HCT116 (cell line): ENCODE measurements around the gene CXCR1. TPM values are rescaled to one million over a fixed set of nuclear protein-coding genes. Genes with fewer than 3 reads are reported as not detected.

ENCODE experiments used
- ATAC-seq: fragments of 200-7000 bp; cut with Tn5 transposase; 2 replicates; pipeline ENCODE4 v1.9.1; 2020; ENCODE audit warnings: mild to moderate bottlenecking, moderate library complexity
- BruUV-seq: library from RNA; stranded (reverse); fragments of 400-500 nt; replicated peaks from 2 replicates; lab custom pipeline; 2021; lab: Mats Ljungman, UMichigan
- CTCF ChIA-PET: fragments of 300-600 bp; sonication (Branson Sonifier 250); formaldehyde crosslinking; loops from one replicate; lab custom pipeline; 2021; ENCODE audit warnings: antibody characterized with exemption; lab: Charles Lee
- POLR2A ChIA-PET: fragments of 300-600, 350-600 bp; sonication (Branson Sonifier 250); formaldehyde crosslinking; loops from one replicate; lab custom pipeline; 2021; ENCODE audit warnings: antibody characterized with exemption; lab: Charles Lee
- RAD21 ChIA-PET, 2 experiments: fragments of 300-600 bp; sonication (Branson Sonifier 250); formaldehyde crosslinking; loops; one replicate each; lab custom pipeline; 2023; ENCODE audit warnings: low total read pairs in 2 of 2; ENCODE audit not compliant: uncharacterized antibody in 2 of 2, unreplicated experiment in 2 of 2, low non-redundant PET in 1 of 2; lab: Charles Lee
- DNase-seq: peaks from one replicate; pipeline ENCODE4 v3.0.0-alpha.2; 2010; ENCODE audit warnings: low read depth, low spot score
- H2AFZ ChIP-seq: fragments of 200-600 bp; shearing (Covaris generic), sonication (generic); 2 replicates; pipeline ENCODE4 v1.6.1; 2017; ENCODE audit warnings: low read depth, mixed run types, mixed read lengths, antibody characterized with exemption, low read length; ENCODE audit not compliant: poor library complexity, severe bottlenecking
- H3K27ac ChIP-seq: 2 replicates; pipeline ENCODE4 v1.5.1; 2012; ENCODE audit warnings: low read depth, low read length
- H3K27me3 ChIP-seq: fragments of 200-600 bp; sonication (generic); 2 replicates; pipeline ENCODE4 v1.6.1; 2016; ENCODE audit warnings: mixed run types, low read length, mixed read lengths; ENCODE audit not compliant: insufficient read depth
- H3K36me3 ChIP-seq, 2 experiments: fragments of 200-500 bp in 1 of 2; fragments of 200-600 bp in 1 of 2; sonication (Bioruptor generic) in 1 of 2; sonication (generic) in 1 of 2; 2 replicates each; pipeline versions ENCODE4 v1.5.1 to v1.6.1; 2014 to 2016; ENCODE audit warnings: low read length in 2 of 2, inconsistent platforms in 1 of 2, mixed read lengths in 1 of 2, mixed run types in 1 of 2; ENCODE audit not compliant: insufficient read depth in 2 of 2, control insufficient read depth in 1 of 2
- H3K4me1 ChIP-seq, 2 experiments: fragments of 200-600 bp in 1 of 2; sonication (generic) in 1 of 2; 2 replicates each; pipeline versions ENCODE4 v1.5.1 to v1.6.1; 2012 to 2017; ENCODE audit warnings: low read length in 2 of 2, inconsistent platforms in 1 of 2, mild to moderate bottlenecking in 1 of 2, mixed read lengths in 1 of 2, mixed run types in 1 of 2, moderate library complexity in 1 of 2; ENCODE audit not compliant: insufficient read depth in 2 of 2, control insufficient read depth in 1 of 2
- H3K4me2 ChIP-seq: fragments of 200-600 bp; sonication (generic); 2 replicates; pipeline ENCODE4 v1.6.1; 2017; ENCODE audit warnings: mixed run types, low read length, mixed read lengths
- H3K4me3 ChIP-seq, 2 experiments: fragments of 200-600 bp in 1 of 2; sonication (generic) in 1 of 2; replicated peaks in 1 of 2; 2 replicates each; pipeline ENCODE4 v1.5.1; 2011 to 2016; ENCODE audit warnings: low read length in 2 of 2, control low read depth in 1 of 2, low read depth in 1 of 2, mild to moderate bottlenecking in 1 of 2, mixed read lengths in 1 of 2, mixed run types in 1 of 2
- H3K79me2 ChIP-seq: fragments of 200-600 bp; sonication (generic); 2 replicates; pipeline ENCODE4 v1.6.1; 2017; ENCODE audit warnings: mild to moderate bottlenecking, mixed run types, low read length, moderate library complexity, mixed read lengths; ENCODE audit not compliant: insufficient read depth
- H3K9ac ChIP-seq: fragments of 200-600 bp; sonication (generic); 2 replicates; pipeline ENCODE4 v1.6.1; 2016; ENCODE audit warnings: low read length, mixed read lengths
- H3K9me2 ChIP-seq: fragments of 200-600 bp; sonication (generic), shearing (Covaris generic); 2 replicates; pipeline ENCODE4 v1.6.1; 2017; ENCODE audit warnings: mixed run types, mild to moderate bottlenecking, moderate library complexity; ENCODE audit not compliant: insufficient read depth
- H3K9me3 ChIP-seq, 2 experiments: fragments of 200-500 bp in 1 of 2; fragments of 200-600 bp in 1 of 2; sonication (Bioruptor generic) in 1 of 2; sonication (generic) in 1 of 2; 2 replicates each; pipeline ENCODE4 v1.6.1; 2014 to 2017; ENCODE audit warnings: low read length in 2 of 2, mixed read lengths in 2 of 2, inconsistent platforms in 1 of 2, low read depth in 1 of 2, mild to moderate bottlenecking in 1 of 2, mixed run types in 1 of 2, moderate library complexity in 1 of 2; ENCODE audit not compliant: control insufficient read depth in 1 of 2, insufficient read depth in 1 of 2
- H4K20me1 ChIP-seq: fragments of 200-600 bp; sonication (generic), shearing (Covaris generic); 2 replicates; pipeline ENCODE4 v1.6.1; 2017; ENCODE audit warnings: mixed run types, mild to moderate bottlenecking, moderate library complexity; ENCODE audit not compliant: insufficient read depth
- ATF3 ChIP-seq: IDR thresholded peaks from 2 replicates; pipeline ENCODE4 v1.6.1; 2012
- CBX3 ChIP-seq: IDR thresholded peaks from 2 replicates; pipeline ENCODE4 v1.6.1; 2012; ENCODE audit warnings: low read depth
- EGR1 ChIP-seq: IDR thresholded peaks from 2 replicates; pipeline ENCODE4 v1.6.1; 2012; ENCODE audit warnings: low read depth
- ELF1 ChIP-seq: IDR thresholded peaks from 2 replicates; pipeline ENCODE4 v1.6.1; 2012; ENCODE audit warnings: low read depth, borderline replicate concordance
- EZH2 ChIP-seq: fragments of 200-600 bp; sonication (generic); IDR thresholded peaks from 2 replicates; pipeline ENCODE4 v1.6.1; 2017; ENCODE audit warnings: antibody characterized with exemption, mixed run types
- EZH2phosphoT487 ChIP-seq: fragments of 200-600 bp; IDR thresholded peaks from 2 replicates; pipeline ENCODE4 v1.6.1; 2018; ENCODE audit warnings: antibody characterized with exemption, borderline replicate concordance
- FOSL1 ChIP-seq: IDR thresholded peaks from 2 replicates; pipeline ENCODE4 v1.6.1; 2012; ENCODE audit warnings: low read depth
- POLR2A ChIP-seq: IDR thresholded peaks from 2 replicates; pipeline ENCODE4 v1.7.0; 2011; ENCODE audit warnings: borderline replicate concordance; ENCODE audit not compliant: insufficient read depth, insufficient read length; ENCODE audit errors: extremely low read depth
- RAD21 ChIP-seq: IDR thresholded peaks from 2 replicates; pipeline ENCODE4 v1.6.1; 2012; ENCODE audit warnings: low read depth, mild to moderate bottlenecking
- SIN3A ChIP-seq: IDR thresholded peaks from 2 replicates; pipeline ENCODE4 v1.6.1; 2012; ENCODE audit warnings: low read depth
- SP1 ChIP-seq: IDR thresholded peaks from 2 replicates; pipeline ENCODE4 v1.6.1; 2012; ENCODE audit warnings: low read depth
- SRF ChIP-seq: IDR thresholded peaks from 2 replicates; pipeline ENCODE4 v1.6.1; 2012; ENCODE audit warnings: low read depth
- YY1 ChIP-seq: IDR thresholded peaks from 2 replicates; pipeline ENCODE4 v1.6.1; 2011; ENCODE audit warnings: low read length, low read depth, moderate library complexity, mild to moderate bottlenecking; ENCODE audit not compliant: insufficient replicate concordance; ENCODE audit errors: extremely low read depth
- ZNF274 ChIP-seq: fragments of 200-500 bp; sonication (Bioruptor generic); IDR thresholded peaks from 2 replicates; pipeline ENCODE4 v1.6.1; 2014; ENCODE audit warnings: mild to moderate bottlenecking, low read depth, low read length, inconsistent platforms
- intact Hi-C: fragments of 100-400 bp; cut with micrococcal nuclease; formaldehyde crosslinking; loops from 2 replicates; pipeline ENCODE4 v1.10.0; 2022
- total RNA-seq: library from RNA; stranded (reverse); gene quantifications from one replicate; pipeline ENCODE4 v1.2.1, GENCODE V29; 2021; ENCODE audit not compliant: unreplicated experiment
- TF ChIP-seq, protein P1 (sequence below), 3 experiments: fragments of 200-600 bp in 1 of 3; sonication (generic) in 1 of 3; IDR thresholded peaks in 2 of 3; conservative IDR thresholded peaks in 1 of 3; 2 replicates each; pipeline ENCODE4 v1.5.1; 2012 to 2017; ENCODE audit warnings: low read depth in 2 of 3, low read length in 2 of 3, antibody characterized with exemption in 1 of 3, borderline replicate concordance in 1 of 3, control low read depth in 1 of 3, mild to moderate bottlenecking in 1 of 3, mixed read lengths in 1 of 3, mixed run types in 1 of 3, moderate library complexity in 1 of 3; ENCODE audit not compliant: insufficient read depth in 1 of 3
- TF ChIP-seq, protein P2 (sequence below): IDR thresholded peaks from 2 replicates; pipeline ENCODE4 v1.6.1; 2012; ENCODE audit warnings: low read depth

CXCR1 gene
- total RNA-seq, 1 experiment from 2014 or later, result not detected

- H2AFZ ChIP-seq, result no peak overlapping the region
- DNase-seq (no peak), ATAC-seq (no peak)
- CTCF ChIA-PET, result no interaction called here
- BruUV-seq, result no TSS peak
- intact Hi-C loops, result loop anchor here (5.0 kb wide), 2 partner anchors 69 to 84 kb away; partner anchors contain the start of genes AAMP and PNKD
- H3K4me3 ChIP-seq, result no peak overlapping the region
- H3K4me2 ChIP-seq, result no peak overlapping the region
- H4K20me1 ChIP-seq, result no peaks in the 10 kb centered on the region
- peaks cover 0 to 8% of the 10 kb centered on the region in 2 experiments; a peak in 2 of 4 replicates for H3K4me1 ChIP-seq
- no peaks in the 10 kb centered on the region for H3K27me3 ChIP-seq
- no peaks in the 10 kb centered on the region for H3K36me3 ChIP-seq
- H3K79me2 ChIP-seq, result no peaks in the 10 kb centered on the region
- POLR2A ChIA-PET, result no interaction called here
- H3K9me3 ChIP-seq, result no peaks in the 10 kb centered on the region
- RAD21 ChIA-PET, result no interaction called here
- no peaks in the 10 kb centered on the region for H3K9me2 ChIP-seq
- no peak overlapping the region for H3K9ac ChIP-seq
- no peak overlapping the region for H3K27ac ChIP-seq
- TF ChIP-seq POLR2A (no peak), FOSL1 (no peak), ZNF274 (no peak), YY1 (no peak), RAD21 (no peak), SRF (no peak), ATF3 (no peak), ELF1 (no peak), EGR1 (no peak), EZH2phosphoT487 (no peak), EZH2 (no peak), SP1 (no peak), CBX3 (no peak), SIN3A (no peak)
- TF ChIP-seq, protein P1, sequence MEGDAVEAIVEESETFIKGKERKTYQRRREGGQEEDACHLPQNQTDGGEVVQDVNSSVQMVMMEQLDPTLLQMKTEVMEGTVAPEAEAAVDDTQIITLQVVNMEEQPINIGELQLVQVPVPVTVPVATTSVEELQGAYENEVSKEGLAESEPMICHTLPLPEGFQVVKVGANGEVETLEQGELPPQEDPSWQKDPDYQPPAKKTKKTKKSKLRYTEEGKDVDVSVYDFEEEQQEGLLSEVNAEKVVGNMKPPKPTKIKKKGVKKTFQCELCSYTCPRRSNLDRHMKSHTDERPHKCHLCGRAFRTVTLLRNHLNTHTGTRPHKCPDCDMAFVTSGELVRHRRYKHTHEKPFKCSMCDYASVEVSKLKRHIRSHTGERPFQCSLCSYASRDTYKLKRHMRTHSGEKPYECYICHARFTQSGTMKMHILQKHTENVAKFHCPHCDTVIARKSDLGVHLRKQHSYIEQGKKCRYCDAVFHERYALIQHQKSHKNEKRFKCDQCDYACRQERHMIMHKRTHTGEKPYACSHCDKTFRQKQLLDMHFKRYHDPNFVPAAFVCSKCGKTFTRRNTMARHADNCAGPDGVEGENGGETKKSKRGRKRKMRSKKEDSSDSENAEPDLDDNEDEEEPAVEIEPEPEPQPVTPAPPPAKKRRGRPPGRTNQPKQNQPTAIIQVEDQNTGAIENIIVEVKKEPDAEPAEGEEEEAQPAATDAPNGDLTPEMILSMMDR (IDR thresholded peaks at IDR 0.05 in 2 of 3, conservative IDR thresholded peaks at IDR 0.05 in 1 of 3; ENCODE audit: borderline replicate concordance in 1 of 3, insufficient read depth in 1 of 3, low read depth in 2 of 3, low read length in 2 of 3), result no peak
- TF ChIP-seq, protein P2, sequence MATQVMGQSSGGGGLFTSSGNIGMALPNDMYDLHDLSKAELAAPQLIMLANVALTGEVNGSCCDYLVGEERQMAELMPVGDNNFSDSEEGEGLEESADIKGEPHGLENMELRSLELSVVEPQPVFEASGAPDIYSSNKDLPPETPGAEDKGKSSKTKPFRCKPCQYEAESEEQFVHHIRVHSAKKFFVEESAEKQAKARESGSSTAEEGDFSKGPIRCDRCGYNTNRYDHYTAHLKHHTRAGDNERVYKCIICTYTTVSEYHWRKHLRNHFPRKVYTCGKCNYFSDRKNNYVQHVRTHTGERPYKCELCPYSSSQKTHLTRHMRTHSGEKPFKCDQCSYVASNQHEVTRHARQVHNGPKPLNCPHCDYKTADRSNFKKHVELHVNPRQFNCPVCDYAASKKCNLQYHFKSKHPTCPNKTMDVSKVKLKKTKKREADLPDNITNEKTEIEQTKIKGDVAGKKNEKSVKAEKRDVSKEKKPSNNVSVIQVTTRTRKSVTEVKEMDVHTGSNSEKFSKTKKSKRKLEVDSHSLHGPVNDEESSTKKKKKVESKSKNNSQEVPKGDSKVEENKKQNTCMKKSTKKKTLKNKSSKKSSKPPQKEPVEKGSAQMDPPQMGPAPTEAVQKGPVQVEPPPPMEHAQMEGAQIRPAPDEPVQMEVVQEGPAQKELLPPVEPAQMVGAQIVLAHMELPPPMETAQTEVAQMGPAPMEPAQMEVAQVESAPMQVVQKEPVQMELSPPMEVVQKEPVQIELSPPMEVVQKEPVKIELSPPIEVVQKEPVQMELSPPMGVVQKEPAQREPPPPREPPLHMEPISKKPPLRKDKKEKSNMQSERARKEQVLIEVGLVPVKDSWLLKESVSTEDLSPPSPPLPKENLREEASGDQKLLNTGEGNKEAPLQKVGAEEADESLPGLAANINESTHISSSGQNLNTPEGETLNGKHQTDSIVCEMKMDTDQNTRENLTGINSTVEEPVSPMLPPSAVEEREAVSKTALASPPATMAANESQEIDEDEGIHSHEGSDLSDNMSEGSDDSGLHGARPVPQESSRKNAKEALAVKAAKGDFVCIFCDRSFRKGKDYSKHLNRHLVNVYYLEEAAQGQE, result no peak
Observed at GRCh38 chr2:218188528-218188927, 21.8 kb upstream of the CXCR1 start.
